GM23248 (cell line): ENCODE data around the gene UGDH. TPM values are rescaled to one million over a fixed set of nuclear protein-coding genes. Genes with fewer than 3 reads are reported as not detected.
"Not testable (repeated sequence)": the region's sequence is repeated elsewhere in the genome, so short reads cannot be mapped to it uniquely, and the experiment has no call there.

Experiments used
- DNase-seq: peaks from one replicate; pipeline ENCODE4 v3.0.0-alpha.2; 2015
- H2AFZ ChIP-seq: fragments of 200-600 bp; sonication (generic); 2 replicates; pipeline ENCODE4 v1.6.1; 2016; ENCODE audit warnings: antibody characterized with exemption
- H3F3A ChIP-seq: fragments of 200-600 bp; sonication (generic); 2 replicates; pipeline ENCODE4 v1.6.1; 2016; ENCODE audit warnings: mild to moderate bottlenecking, antibody characterized with exemption, mixed run types; ENCODE audit not compliant: insufficient read depth
- H3K27ac ChIP-seq: fragments of 200-600 bp; sonication (generic); 2 replicates; pipeline ENCODE4 v1.5.1; 2016; ENCODE audit warnings: mild to moderate bottlenecking
- H3K27me3 ChIP-seq: fragments of 200-600 bp; sonication (generic); replicated peaks from 2 replicates; pipeline ENCODE4 v1.6.1; 2016; ENCODE audit warnings: mild to moderate bottlenecking; ENCODE audit not compliant: insufficient read depth
- H3K36me3 ChIP-seq: fragments of 200-600 bp; sonication (generic); 2 replicates; pipeline ENCODE4 v1.6.1; 2016; ENCODE audit warnings: low read depth, mild to moderate bottlenecking
- H3K4me1 ChIP-seq: fragments of 200-600 bp; sonication (generic); 2 replicates; pipeline ENCODE4 v1.6.1; 2016; ENCODE audit warnings: mild to moderate bottlenecking; ENCODE audit not compliant: insufficient read depth
- H3K4me2 ChIP-seq: fragments of 200-600 bp; sonication (generic); one replicate; pipeline ENCODE4 v1.6.1; 2016; ENCODE audit warnings: mild to moderate bottlenecking; ENCODE audit not compliant: unreplicated experiment
- H3K4me3 ChIP-seq: fragments of 200-600 bp; sonication (generic); 2 replicates; pipeline ENCODE4 v1.5.1; 2016; ENCODE audit warnings: mild to moderate bottlenecking
- H3K79me2 ChIP-seq: fragments of 200-600 bp; sonication (generic); 2 replicates; pipeline ENCODE4 v1.6.1; 2016; ENCODE audit warnings: mild to moderate bottlenecking; ENCODE audit not compliant: insufficient read depth
- H3K9ac ChIP-seq: fragments of 200-600 bp; sonication (generic); 2 replicates; pipeline ENCODE4 v1.6.1; 2016; ENCODE audit warnings: mild to moderate bottlenecking
- H3K9me2 ChIP-seq: fragments of 200-600 bp; sonication (generic); 2 replicates; pipeline ENCODE4 v1.6.1; 2016; ENCODE audit warnings: mixed run types, mild to moderate bottlenecking, moderate library complexity; ENCODE audit not compliant: insufficient read depth
- H3K9me3 ChIP-seq: fragments of 200-600 bp; sonication (generic); one replicate; pipeline ENCODE4 v1.6.1; 2017; ENCODE audit warnings: low read depth
- H4K20me1 ChIP-seq: fragments of 200-600 bp; sonication (generic); 2 replicates; pipeline ENCODE4 v1.6.0; 2016; ENCODE audit not compliant: insufficient read depth
- EZH2 ChIP-seq: fragments of 200-600 bp; sonication (generic); IDR thresholded peaks from 2 replicates; pipeline ENCODE4 v1.6.1; 2018; ENCODE audit warnings: antibody characterized with exemption, mild to moderate bottlenecking; ENCODE audit not compliant: insufficient read depth, poor library complexity, severe bottlenecking
- EZH2phosphoT487 ChIP-seq: fragments of 200-600 bp; sonication (generic); IDR thresholded peaks from 2 replicates; pipeline ENCODE4 v1.6.1; 2018; ENCODE audit warnings: antibody characterized with exemption, moderate library complexity, mild to moderate bottlenecking, low read depth; ENCODE audit not compliant: insufficient read depth
- WGBS, 2 experiments: methylation state at CpG; one replicate each; pipeline ENCODE4 v1.1.6; 2015 to 2017; ENCODE audit warnings: low lambda C conversion rate in 2 of 2, low coverage in 1 of 2; ENCODE audit errors: missing lambda C conversion rate in 2 of 2; 5-methylcytosine and 5-hydroxymethylcytosine counted together
- in situ Hi-C: fragments of 300-500 bp; cut with MboI; formaldehyde crosslinking; loops from 2 replicates; pipeline ENCODE4 v1.15.0; 2020
- polyA plus RNA-seq: library from polyadenylated mRNA; unstranded; fragments of >200 nt; fragmentation: Nextera tagmentation; extraction: Ambion mirVana; gene quantifications from 2 replicates; pipeline ENCODE4 v1.2.1, GENCODE V29; 2016
- total RNA-seq: library from RNA; depleted of rRNA; stranded (reverse); fragments of >200 nt; shearing (Covaris generic); gene quantifications from 2 replicates; pipeline ENCODE4 v1.2.3, GENCODE V29; 2014

UGDH gene
- total and polyA plus RNA-seq, 2 experiments from 2014 or later: 140 to 263 TPM

DNA sequence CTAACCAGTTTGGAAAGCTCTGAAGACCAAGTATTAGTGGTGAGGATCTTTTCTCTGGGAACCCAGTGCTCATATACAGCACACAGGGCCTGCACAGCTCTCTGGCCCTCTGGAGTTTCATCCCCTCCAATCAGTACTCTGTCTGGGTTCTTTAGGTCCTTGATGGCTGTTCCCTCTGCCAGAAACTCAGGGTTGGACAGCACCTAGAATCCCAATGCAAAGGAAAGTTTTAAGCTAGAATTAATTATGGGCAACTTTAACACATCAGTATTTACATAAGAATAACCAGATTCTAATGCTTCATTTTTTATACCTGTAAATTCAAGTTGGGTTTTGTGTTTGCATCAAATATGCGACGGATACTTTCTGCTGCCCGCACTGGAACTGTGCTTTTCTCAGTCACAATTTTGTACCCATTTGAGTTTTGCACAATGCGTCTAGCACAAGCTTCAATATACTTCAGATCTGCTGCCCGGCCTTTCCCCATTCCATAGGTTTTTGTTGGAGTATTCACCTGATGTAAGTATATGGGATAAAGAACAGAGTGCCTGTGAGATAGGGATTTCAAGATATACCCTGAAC lies 16.8 kb downstream of the UGDH start:
- Histone ChIP-seq H4K20me1 (no peaks in the 10 kb centered on the region), H3K79me2 (peaks cover 92% of the 10 kb centered on the region), H3K36me3 (peaks cover 84% of the 10 kb centered on the region)

DNA sequence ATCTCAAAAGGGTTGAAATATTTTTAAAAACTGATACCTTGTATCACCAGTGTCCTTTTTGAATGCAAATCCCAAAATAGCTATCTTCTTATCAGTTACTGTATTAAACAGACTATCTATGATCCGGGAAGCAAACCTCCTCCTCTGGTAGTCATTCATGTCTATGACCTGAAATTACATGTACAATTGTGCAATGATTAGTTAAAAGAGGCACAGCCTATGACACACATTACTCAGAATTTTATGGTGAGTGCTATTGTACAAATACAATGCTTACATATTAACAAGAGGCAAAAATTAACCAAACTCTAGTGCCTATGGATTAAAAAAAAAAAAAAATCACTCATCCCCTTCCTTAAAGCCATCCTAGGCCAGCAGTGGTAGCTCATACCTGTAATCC lies 21.7 kb downstream of the UGDH start:
- no peak overlapping the region for H3K4me3 ChIP-seq
- no peaks in the 10 kb centered on the region for H3K9me3 ChIP-seq
- peaks cover 53% of the 10 kb centered on the region for H3K79me2 ChIP-seq
- peak; percentile 53 for DNase-seq
- H3K36me3 ChIP-seq: peaks cover 77% of the 10 kb centered on the region
- in situ Hi-C loops: no loop called here
- peaks cover 83% of the 10 kb centered on the region for H3F3A ChIP-seq
- H3K27ac ChIP-seq: peak overlapping the region; percentile 94
- H3K9me2 ChIP-seq: no peaks in the 10 kb centered on the region
- H3K27me3 ChIP-seq: no peaks in the 10 kb centered on the region
- H4K20me1 ChIP-seq: no peaks in the 10 kb centered on the region
- no peak overlapping the region for H3K4me2 ChIP-seq
- 89 to 92% methylated on average over 1 of the region's 1 CpG for WGBS, 2 experiments
- H2AFZ ChIP-seq: no peak overlapping the region
- H3K4me1 ChIP-seq: peaks cover 37% of the 10 kb centered on the region
- TF ChIP-seq EZH2phosphoT487 (no peak), EZH2 (no peak)
- no peak overlapping the region for H3K9ac ChIP-seq

More for the DNA sequence above, 16.8 kb downstream of the UGDH start:
- no peak overlapping the region for H3K27ac ChIP-seq
- DNase-seq: no peak
- WGBS, 2 experiments: 97 to 99% methylated on average over 5 of the region's 5 CpGs
- in situ Hi-C loops: no loop called here
- H2AFZ ChIP-seq: no peak overlapping the region
- no peaks in the 10 kb centered on the region for H3K9me2 ChIP-seq
- H3K4me2 ChIP-seq: no peak overlapping the region
- H3K9me3 ChIP-seq: no peaks in the 10 kb centered on the region
- H3K4me1 ChIP-seq: peaks cover 12% of the 10 kb centered on the region
- H3F3A ChIP-seq: peaks cover 62% of the 10 kb centered on the region
- H3K9ac ChIP-seq: no peak overlapping the region
- H3K27me3 ChIP-seq: no peaks in the 10 kb centered on the region
- no peak for TF ChIP-seq EZH2
- TF ChIP-seq EZH2phosphoT487: no peak
- H3K4me3 ChIP-seq: no peak overlapping the region

DNA sequence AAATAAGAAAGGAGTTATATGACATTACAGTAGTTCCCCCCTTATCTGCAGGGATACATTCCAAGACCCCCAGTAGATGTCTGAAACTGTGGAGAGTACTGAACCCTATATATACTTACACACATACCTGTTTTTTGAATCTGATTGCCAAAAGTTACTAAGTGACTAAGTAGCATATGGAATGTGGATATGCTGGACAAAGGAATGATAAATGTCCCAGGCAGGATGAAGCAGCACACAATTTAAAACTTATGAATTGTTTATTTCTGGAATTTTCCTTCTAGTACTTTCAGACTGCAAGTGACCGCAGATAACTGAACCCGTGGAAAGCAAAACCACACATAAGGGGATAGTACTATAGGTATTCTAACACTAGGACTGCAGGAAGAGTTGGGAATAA lies 22.7 kb downstream of the UGDH start:
- Histone ChIP-seq H4K20me1 (no peaks in the 10 kb centered on the region), H3K27ac (peak overlapping the region; percentile 94), H3K4me3 (no peak overlapping the region), H3K4me1 (peaks cover 37% of the 10 kb centered on the region), H2AFZ (no peak overlapping the region), H3K9me2 (no peaks in the 10 kb centered on the region), H3K36me3 (peaks cover 76% of the 10 kb centered on the region), H3K4me2 (no peak overlapping the region), H3K9me3 (no peaks in the 10 kb centered on the region), H3K79me2 (peaks cover 46% of the 10 kb centered on the region), H3K27me3 (no peaks in the 10 kb centered on the region), H3F3A (peaks cover 75% of the 10 kb centered on the region), H3K9ac (peak overlapping the region; percentile 1; the same call in 1 of the 2 replicates)
- 97 to 98% methylated on average over 2 of the region's 2 CpGs for WGBS, 2 experiments
- TF ChIP-seq EZH2phosphoT487: no peak
- DNase-seq: no peak
- in situ Hi-C loops: no loop called here

DNA sequence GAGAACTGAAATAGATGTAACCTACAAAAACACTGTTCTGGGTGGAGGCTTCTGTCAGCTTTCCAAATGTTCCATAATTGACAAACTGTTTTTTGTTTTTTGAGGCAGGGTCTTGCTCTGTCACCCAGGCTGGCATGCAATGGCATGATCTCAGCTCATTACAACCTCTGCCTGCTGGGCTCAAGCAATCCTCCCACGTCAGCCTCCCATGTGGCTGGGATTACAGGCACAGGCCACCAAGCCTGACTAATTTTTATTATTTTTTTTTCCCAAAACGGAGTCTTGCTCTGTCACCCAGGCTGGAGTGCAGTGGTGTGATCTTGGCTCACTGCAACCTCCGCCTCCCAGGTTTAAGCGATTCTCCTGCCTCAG lies 24.6 kb downstream of the UGDH start:
- WGBS, 2 experiments: 54 to 55% methylated on average over 4 of the region's 4 CpGs
- Histone ChIP-seq H3F3A (peaks cover 68% of the 10 kb centered on the region), H3K36me3 (peaks cover 77% of the 10 kb centered on the region), H3K9ac (peak overlapping the region; percentile 71), H3K4me1 (peaks cover 37% of the 10 kb centered on the region), H3K27ac (peak overlapping the region; percentile 94), H3K79me2 (peaks cover 29% of the 10 kb centered on the region), H3K4me2 (peak overlapping the region; percentile 78)
- H4K20me1 ChIP-seq, H3K27me3 ChIP-seq, H3K4me3 ChIP-seq, H2AFZ ChIP-seq, H3K9me3 ChIP-seq, in situ Hi-C loops, H3K9me2 ChIP-seq: not testable (repeated sequence)
- peak; percentile 71 for DNase-seq

DNA sequence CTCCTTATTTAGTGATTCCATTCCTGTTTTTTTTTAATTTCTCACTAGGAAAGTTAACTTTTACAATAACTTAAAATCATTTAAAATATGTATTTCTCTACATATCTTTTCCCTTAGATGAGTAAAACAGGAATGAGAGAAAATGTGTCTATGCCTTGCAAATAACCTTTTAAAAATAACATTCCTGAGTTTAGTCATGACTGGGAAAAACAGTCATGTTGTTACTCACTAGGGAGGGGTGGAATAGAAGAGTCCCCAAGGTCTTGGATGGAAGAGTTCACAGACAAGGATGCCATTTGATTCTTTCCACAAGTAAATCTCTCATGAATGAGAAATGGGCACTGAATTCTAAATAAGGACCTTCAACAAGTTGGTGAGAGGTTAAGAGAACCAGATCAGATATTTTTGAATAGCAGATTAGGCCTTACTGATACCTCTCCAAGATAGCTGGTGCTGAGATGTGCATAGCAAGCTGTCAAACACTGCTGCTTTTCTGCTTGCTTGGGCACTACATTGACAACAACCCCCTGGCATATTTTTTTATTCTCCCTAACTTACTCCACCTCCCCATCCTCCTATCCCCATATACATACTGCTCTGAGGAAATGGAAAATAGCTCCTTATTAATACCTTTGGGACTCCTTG lies 25.1 kb downstream of the UGDH start:
- Histone ChIP-seq H3K27me3 (no peaks in the 10 kb centered on the region), H4K20me1 (no peaks in the 10 kb centered on the region), H2AFZ (no peak overlapping the region), H3K9me3 (no peaks in the 10 kb centered on the region), H3K9ac (peak overlapping the region; percentile 71), H3K9me2 (no peaks in the 10 kb centered on the region), H3K79me2 (peaks cover 24% of the 10 kb centered on the region), H3K4me1 (peaks cover 37% of the 10 kb centered on the region), H3K27ac (peak overlapping the region; percentile 94), H3K4me3 (peak overlapping the region; percentile 52), H3K36me3 (peaks cover 74% of the 10 kb centered on the region), H3F3A (peaks cover 68% of the 10 kb centered on the region), H3K4me2 (peak overlapping the region; percentile 78)
- no peak for TF ChIP-seq EZH2phosphoT487
- TF ChIP-seq EZH2: no peak
- DNase-seq: peak; percentile 92
- in situ Hi-C loops: no loop called here
